HG03045 (cell line): ENCODE data around the gene PRND.
A peak's percentile ranks its signal among the peaks of the same experiment; 100 is the strongest.
"Not testable (repeated sequence)": the region's sequence is repeated elsewhere in the genome, so short reads cannot be mapped to it uniquely, and the experiment has no call there.

Source experiments
- ATAC-seq: cut with Tn5 transposase; IDR thresholded peaks from one replicate; pipeline ENCODE4 v1.9.1; 2021; ENCODE audit warnings: mild to moderate bottlenecking, moderate library complexity; ENCODE audit not compliant: unreplicated experiment

Gene PRND

GRCh38 chr20:4708036-4708435 lies 13.7 kb upstream of the PRND start:
- ATAC-seq, result no peak

DNA sequence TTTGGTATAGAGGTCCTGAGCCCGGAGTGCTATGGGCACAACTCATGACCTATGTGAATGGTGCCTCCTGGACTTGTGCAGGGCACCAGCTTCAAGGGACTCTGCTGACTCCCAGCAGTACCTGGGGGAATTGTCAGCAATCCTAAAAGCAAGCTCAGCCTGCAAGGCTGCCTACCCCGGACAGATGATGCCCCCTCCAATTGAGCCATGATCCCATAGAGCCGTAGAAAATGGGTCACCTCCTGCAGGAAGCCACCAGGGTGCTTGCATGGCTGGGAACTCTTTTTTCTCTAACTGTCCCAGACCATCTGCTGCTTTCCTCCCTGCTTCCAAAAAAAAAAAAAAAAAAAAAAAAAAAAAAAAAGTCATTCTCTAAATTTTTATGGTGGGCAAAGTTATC lies 12.9 kb upstream of the PRND start:
- ATAC-seq, result no peak

- no peak for ATAC-seq
Observed at GRCh38 chr20:4709261-4710105, 12.2 kb upstream of the PRND start.

GRCh38 chr20:4710106-4710475 lies 11.6 kb upstream of the PRND start:
- ATAC-seq, result no peak

GRCh38 chr20:4711511-4711910 lies 10.2 kb upstream of the PRND start:
- ATAC-seq, result no peak

DNA sequence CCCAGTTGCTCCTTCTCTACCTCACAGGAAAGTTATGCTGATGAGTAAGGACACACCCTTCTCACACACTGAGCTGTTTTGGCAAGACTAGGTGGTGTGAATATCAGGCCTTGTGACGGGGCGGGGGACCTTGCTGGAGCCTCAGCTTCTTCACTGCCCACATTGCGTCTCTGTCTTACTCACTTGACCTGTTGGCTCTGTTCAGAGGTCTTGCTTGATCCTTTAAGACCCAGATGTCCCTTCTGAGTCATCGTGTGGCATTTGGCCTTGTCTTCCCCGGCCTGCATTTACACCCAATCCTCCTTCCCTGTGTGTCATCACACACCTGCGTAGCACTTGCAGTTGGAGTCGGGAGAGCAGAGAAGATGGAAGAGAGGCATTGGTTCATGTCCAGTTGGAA lies 8.3 kb upstream of the PRND start:
- no peak for ATAC-seq

DNA sequence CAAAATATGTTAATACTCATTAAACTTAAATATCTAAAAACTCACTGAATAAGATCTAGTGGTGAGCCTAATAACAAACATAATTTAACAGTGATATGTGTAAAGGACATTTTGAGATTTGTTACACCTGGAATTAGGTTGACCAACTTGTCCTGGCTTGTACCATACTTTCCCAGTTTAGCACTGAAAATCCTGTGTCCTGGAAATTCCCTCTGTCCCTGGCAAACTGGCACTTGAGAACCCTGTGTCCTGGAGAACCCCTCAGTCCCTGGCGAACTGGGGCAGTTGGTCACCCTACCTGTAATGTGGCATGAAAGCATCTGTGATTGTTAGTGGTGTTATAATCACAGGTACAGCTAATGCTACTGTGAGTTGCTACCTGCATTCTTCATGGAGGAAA lies 6.9 kb upstream of the PRND start:
- ATAC-seq, result no peak

DNA sequence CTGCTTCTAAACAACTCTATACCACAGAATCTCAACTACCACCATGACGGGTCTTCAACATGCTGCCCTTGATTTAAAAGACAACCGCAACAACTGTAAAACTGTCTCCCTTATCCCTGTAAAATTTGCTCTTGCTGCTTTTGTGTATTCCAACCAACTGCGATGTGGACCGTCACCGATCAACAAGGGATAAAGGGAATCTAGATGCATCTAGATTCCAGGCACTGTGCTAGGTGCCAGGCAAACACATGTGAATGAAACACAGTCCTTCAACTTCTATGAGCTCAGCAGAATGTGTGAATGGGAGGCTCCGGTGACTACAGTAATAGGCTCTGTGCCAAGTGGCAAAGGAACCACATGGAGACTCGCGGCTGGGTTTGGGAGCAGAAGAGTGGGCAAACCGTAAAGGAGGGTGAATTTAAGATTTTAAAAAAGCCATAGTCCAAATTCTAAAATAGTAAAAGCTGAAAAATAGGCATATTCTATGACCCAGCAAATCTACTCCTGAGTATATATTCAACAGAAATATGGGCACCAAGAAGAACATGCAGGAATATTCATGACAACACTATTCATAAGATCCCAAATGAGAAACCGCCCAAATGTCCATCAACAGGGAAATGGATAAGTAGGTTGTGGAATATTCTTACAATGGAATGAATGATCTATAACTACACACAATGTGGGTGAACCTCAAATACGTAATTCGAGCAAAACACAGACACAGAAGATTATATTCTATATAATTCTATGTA lies 3.7 kb upstream of the PRND start:
- ATAC-seq, result no peak

- no peak for ATAC-seq
Observed at GRCh38 chr20:4719190-4719589, 2.5 kb upstream of the PRND start.

- ATAC-seq, result peak; percentile 95
Observed at GRCh38 chr20:4720041-4720976, 1.4 kb upstream of the PRND start.

GRCh38 chr20:4720977-4721349 lies 746 bp upstream of the PRND start:
- no peak for ATAC-seq

DNA sequence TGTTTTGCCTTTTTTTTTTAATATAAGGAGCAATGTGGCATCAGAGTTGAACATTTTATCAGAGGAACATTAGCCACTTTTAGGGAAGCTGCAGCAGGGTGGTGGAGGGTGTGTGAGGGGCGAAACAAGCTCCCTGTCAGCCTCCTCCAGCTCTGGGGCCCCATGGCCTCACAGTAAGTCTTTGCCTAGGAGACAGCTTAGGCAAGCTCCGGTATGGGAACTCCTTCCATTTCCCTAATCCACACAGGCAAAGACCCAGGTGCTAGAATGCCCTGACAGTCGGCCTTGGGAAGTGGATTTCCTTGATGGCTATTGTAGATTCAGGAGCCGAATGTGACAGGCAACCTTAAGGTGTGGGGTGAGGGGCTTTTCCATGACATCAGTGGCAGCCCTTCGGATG lies 862 bp downstream of the PRND start:
- ATAC-seq, result no peak

DNA sequence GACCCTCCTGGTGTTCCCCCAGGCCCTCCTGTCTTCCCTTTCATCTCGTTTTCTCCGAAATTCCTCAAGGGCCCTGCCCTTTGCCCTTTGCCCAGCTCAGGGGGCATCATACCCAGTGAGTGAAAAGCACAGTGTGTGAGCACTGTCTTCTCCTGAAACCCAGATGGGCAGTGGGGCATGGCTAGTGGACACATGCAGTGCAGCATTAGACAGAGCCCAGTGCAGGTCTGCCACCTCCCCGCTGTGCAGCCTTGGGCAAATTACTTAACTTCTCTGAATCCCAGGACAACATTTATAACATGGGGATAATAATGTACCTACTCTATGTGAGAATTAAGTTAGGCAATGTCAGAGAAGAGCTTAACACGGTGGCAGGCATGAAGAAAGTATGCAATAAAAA lies 1.3 kb downstream of the PRND start:
- no peak for ATAC-seq

GRCh38 chr20:4723553-4723952 lies 1.8 kb downstream of the PRND start:
- not testable (repeated sequence) for ATAC-seq

- no peak for ATAC-seq
Observed at GRCh38 chr20:4724459-4725262, 3.0 kb downstream of the PRND start.

DNA sequence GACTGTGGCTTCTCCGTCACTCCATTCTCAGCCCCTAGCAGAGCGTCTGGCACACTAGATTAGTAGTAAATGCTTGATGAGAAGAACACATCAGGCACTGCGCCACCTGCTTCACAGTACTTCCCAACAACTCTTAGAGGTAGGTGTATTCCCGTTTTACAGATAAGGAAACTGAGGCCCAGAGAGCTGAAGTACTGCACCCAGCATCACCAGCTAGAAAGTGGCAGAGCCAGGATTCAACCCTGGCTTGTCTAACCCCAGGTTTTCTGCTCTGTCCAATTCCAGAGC lies 3.5 kb downstream of the PRND start:
- no peak for ATAC-seq

GRCh38 chr20:4726710-4727397 lies 5.1 kb downstream of the PRND start:
- no peak for ATAC-seq

GRCh38 chr20:4728120-4728760 lies 6.5 kb downstream of the PRND start:
- no peak for ATAC-seq

DNA sequence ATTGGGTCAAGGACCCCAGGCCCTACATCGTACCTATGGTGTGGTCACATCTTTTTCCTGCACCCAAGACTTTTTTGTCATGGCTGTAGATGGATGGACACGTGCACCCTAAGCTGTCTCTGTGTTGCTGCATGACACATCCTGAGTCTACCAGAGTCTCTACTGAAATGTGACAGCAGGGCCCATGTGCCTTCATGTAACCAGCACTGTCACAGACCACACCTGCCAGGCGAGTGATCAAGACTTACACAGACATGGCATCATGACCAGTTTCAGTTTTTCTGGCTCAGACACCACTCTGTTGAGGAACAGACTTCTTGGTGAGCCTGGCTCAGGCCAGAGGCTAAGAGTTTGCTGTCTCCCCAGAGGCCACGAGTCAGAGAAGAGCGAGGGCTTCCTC lies 7.6 kb downstream of the PRND start:
- ATAC-seq, result no peak

DNA sequence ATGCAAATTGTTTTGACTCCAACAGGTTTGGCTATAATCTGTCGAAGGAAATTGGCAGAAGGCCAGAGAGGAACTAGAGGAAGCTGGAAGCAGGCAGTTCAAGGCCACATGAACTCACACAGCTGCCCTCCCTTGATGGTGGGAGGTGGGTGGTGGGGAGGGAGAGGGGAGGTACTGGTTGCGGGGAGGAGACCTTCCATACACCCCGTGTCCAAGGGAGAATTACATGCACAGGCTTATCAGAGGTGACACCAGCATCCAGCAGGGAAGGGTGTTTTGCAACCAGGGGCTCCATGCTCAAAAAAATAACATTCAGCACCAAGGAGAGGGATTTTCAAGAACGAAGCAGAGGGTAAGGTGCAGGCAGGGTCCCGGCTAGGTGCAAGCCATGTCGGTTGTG lies 9.1 kb downstream of the PRND start:
- ATAC-seq, result no peak
